A549 (cell line): ENCODE data around the gene SLC2A6.

Experiments used
- EP300 ChIP-seq, 2 experiments: fragments of >200 bp; sonication (Bioruptor Twin); formaldehyde crosslinking; IDR thresholded peaks; 2 replicates in 1 of 2; 3 replicates in 1 of 2; pipeline ENCODE4 v1.6.1; 2016 to 2017
- POLR2A ChIP-seq: IDR thresholded peaks from 2 replicates; pipeline ENCODE4 v1.6.1; 2012; ENCODE audit warnings: mild to moderate bottlenecking, low read length

GRCh38 chr9:133496861-133497842 is 18.3 kb upstream of the SLC2A6 start:
- TF ChIP-seq EP300 (IDR thresholded peaks at IDR 0.05), result no peak
- no peak for TF ChIP-seq POLR2A
